ENCODE results near the gene MEIS2. TPM values are rescaled to one million over a fixed set of nuclear protein-coding genes. Genes with fewer than 3 reads are reported as not detected.

The MEIS2 gene
- total and polyA plus RNA-seq, 2 experiments from 2014 or later = 0.27 TPM; not detected in 1

- TF ChIP-seq EZH2 (IDR thresholded peaks at IDR 0.05; ENCODE audit: low read depth, unreplicated experiment) (no peak), ZNF114 (CRISPR knock-in tag; IDR thresholded peaks at IDR 0.05) (no peak), ZNF331 (CRISPR knock-in tag; IDR thresholded peaks at IDR 0.05; ENCODE audit: low read depth) (no peak), EZH2phosphoT487 (IDR thresholded peaks at IDR 0.05; ENCODE audit: unreplicated experiment) (no peak)
Measured at GRCh38 chr15:36860792-36861191, 239.6 kb downstream of the MEIS2 start (continued).

DNA sequence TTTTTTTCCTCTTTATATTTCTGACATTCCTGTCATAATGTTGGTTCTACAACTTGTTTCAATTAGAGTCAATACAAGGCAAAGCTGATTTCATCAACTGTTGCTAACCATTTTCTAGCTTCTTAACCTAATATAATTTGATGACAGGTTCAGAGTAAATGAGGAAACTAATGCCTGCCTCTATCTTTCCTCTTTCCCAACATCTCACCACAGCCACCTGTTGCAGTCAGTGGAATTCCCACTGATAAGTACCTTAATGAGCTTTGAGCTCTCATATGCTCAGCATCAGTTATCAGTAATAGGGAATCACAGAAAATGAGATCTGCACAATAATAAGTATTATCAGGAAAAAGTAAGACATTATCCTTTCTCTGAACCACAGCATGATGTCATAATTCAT, 241.9 kb downstream of the MEIS2 start:
- no peak for ATAC-seq
- Histone ChIP-seq H4K20me1 (replicated peaks; ENCODE audit: insufficient read depth) (no peaks in the 10 kb centered on the region), H3K79me2 (replicated peaks; ENCODE audit: insufficient read depth) (no peaks in the 10 kb centered on the region), H3K27ac (ENCODE audit: low read depth) (no peak overlapping the region), H3K9me2 (ENCODE audit: insufficient read depth) (no peaks in the 10 kb centered on the region), H3K4me3 (no peak overlapping the region), H3K4me1 (ENCODE audit: insufficient read depth) (no peaks in the 10 kb centered on the region), H2AFZ (no peak overlapping the region), H3F3A (replicated peaks; ENCODE audit: low read depth) (no peaks in the 10 kb centered on the region), H3K27me3 (ENCODE audit: insufficient read depth) (no peaks in the 10 kb centered on the region), H3K36me3 (ENCODE audit: insufficient read depth) (no peaks in the 10 kb centered on the region), H3K4me2 (no peak overlapping the region)
- Mint-ChIP-seq H3K4me1 (0 out of 3 replicates have a peak, but pooled peaks cover 3% of the 10 kb centered on the region), H3K4me3 (no peak overlapping the region), H3K27me3 (ENCODE audit: insufficient read depth, low read depth, poor library complexity) (peaks cover 2% of the 10 kb centered on the region), H3K9me3 (no peaks in the 10 kb centered on the region), H3K36me3 (ENCODE audit: low read depth) (no peaks in the 10 kb centered on the region), H3K27ac (no peak overlapping the region)
- no peak for DNase-seq (ENCODE audit: low spot score)
- TF ChIP-seq, protein P1, sequence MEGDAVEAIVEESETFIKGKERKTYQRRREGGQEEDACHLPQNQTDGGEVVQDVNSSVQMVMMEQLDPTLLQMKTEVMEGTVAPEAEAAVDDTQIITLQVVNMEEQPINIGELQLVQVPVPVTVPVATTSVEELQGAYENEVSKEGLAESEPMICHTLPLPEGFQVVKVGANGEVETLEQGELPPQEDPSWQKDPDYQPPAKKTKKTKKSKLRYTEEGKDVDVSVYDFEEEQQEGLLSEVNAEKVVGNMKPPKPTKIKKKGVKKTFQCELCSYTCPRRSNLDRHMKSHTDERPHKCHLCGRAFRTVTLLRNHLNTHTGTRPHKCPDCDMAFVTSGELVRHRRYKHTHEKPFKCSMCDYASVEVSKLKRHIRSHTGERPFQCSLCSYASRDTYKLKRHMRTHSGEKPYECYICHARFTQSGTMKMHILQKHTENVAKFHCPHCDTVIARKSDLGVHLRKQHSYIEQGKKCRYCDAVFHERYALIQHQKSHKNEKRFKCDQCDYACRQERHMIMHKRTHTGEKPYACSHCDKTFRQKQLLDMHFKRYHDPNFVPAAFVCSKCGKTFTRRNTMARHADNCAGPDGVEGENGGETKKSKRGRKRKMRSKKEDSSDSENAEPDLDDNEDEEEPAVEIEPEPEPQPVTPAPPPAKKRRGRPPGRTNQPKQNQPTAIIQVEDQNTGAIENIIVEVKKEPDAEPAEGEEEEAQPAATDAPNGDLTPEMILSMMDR (conservative IDR thresholded peaks at IDR 0.05; ENCODE audit: low read depth in 2 of 2) = no peak
- TF ChIP-seq STAT1 (IDR thresholded peaks at IDR 0.05; ENCODE audit: unreplicated experiment) (no peak), ETS1 (IDR thresholded peaks at IDR 0.05) (no peak), REST (IDR thresholded peaks at IDR 0.05; ENCODE audit: unreplicated experiment) (no peak), NANOG (IDR thresholded peaks at IDR 0.05; ENCODE audit: borderline replicate concordance) (no peak), ZNF331 (CRISPR knock-in tag; IDR thresholded peaks at IDR 0.05; ENCODE audit: low read depth) (no peak), EZH2phosphoT487 (IDR thresholded peaks at IDR 0.05; ENCODE audit: unreplicated experiment) (no peak), JUNB (IDR thresholded peaks at IDR 0.05; ENCODE audit: unreplicated experiment) (no peak), EZH2 (IDR thresholded peaks at IDR 0.05; ENCODE audit: low read depth, unreplicated experiment) (no peak), CREB1 (CRISPR knock-in tag; IDR thresholded peaks at IDR 0.05; ENCODE audit: low read depth) (no peak), ZNF462 (CRISPR knock-in tag; IDR thresholded peaks at IDR 0.05) (no peak), POLR2AphosphoS5 (IDR thresholded peaks at IDR 0.05; ENCODE audit: low read depth) (no peak), ZNF114 (CRISPR knock-in tag; IDR thresholded peaks at IDR 0.05) (no peak)
